ENCODE measurements around the gene CAB39.

DNA sequence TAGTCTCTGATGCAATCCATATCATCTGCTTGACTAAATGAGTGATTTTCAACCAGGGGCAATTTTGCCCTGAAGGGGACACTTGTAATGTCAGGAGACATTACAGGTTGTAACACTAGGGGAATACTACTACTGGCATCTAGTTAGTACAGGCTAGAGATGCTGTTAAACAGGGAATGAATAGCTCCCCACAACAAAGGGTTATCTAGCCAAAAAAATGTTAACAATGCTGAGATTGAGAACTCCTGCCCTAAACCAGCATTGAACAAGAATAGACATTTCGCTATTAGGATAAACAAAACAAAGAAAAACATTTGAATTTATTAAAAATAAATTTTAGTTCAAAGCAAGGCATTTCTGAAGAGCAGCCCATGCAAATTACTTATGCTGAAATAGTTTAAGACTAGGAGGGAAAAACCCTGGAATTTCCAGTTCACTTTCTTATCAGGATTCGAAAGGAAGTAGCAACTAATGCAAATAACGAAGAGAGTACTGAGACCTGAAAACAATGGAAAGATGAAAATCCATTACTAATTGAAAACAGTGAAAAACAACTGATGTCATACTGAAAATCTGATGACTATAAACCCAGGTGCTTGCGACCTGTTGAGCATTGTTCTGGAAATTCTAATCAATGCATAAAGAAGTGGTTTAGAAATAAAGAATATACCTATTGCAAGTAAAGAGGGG, 53.1 kb downstream of the CAB39 start:
- TF ChIP-seq, protein P1, sequence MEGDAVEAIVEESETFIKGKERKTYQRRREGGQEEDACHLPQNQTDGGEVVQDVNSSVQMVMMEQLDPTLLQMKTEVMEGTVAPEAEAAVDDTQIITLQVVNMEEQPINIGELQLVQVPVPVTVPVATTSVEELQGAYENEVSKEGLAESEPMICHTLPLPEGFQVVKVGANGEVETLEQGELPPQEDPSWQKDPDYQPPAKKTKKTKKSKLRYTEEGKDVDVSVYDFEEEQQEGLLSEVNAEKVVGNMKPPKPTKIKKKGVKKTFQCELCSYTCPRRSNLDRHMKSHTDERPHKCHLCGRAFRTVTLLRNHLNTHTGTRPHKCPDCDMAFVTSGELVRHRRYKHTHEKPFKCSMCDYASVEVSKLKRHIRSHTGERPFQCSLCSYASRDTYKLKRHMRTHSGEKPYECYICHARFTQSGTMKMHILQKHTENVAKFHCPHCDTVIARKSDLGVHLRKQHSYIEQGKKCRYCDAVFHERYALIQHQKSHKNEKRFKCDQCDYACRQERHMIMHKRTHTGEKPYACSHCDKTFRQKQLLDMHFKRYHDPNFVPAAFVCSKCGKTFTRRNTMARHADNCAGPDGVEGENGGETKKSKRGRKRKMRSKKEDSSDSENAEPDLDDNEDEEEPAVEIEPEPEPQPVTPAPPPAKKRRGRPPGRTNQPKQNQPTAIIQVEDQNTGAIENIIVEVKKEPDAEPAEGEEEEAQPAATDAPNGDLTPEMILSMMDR (IDR thresholded peaks at IDR 0.05) = no peak
- TF ChIP-seq POLR2A (IDR thresholded peaks at IDR 0.05) = no peak
